Kidney (tissue), 14 donors: ENCODE results near the gene SELENOI. TPM values are rescaled to one million over a fixed set of nuclear protein-coding genes. Genes with fewer than 3 reads are reported as not detected.
"Not testable (repeated sequence)": the region's sequence is repeated elsewhere in the genome, so short reads cannot be mapped to it uniquely, and the experiment has no call there.

Experiments used
- DNase-seq, 5 donors: peaks; one replicate each; pipeline ENCODE4 v3.0.0-alpha.2; 2013 to 2020
- FAIRE-seq: peaks from 2 replicates; lab custom pipeline; 2012; peaks lifted over from hg19 to GRCh38; lab: Jason Lieb, UNC
- H3K27ac ChIP-seq, 2 donors: one replicate each; pipeline ENCODE4 v1.7.0; 2013; ENCODE audit warnings: low read depth in 2 of 2, low read length in 2 of 2, inconsistent platforms in 1 of 2
- H3K27me3 ChIP-seq: one replicate; pipeline ENCODE4 v1.7.1; 2013; ENCODE audit warnings: low read length, inconsistent platforms; ENCODE audit not compliant: control insufficient read depth, insufficient read depth
- H3K36me3 ChIP-seq, 3 donors: one replicate each; pipeline versions ENCODE4 v1.7.0 to v1.7.1; 2013; ENCODE audit warnings: low read length in 3 of 3, control low read depth in 1 of 3, inconsistent platforms in 1 of 3; ENCODE audit not compliant: insufficient read depth in 3 of 3, control insufficient read depth in 2 of 3
- H3K4me1 ChIP-seq, 3 donors: one replicate each; pipeline versions ENCODE4 v1.7.0 to v1.7.1; 2013; ENCODE audit warnings: low read length in 3 of 3, inconsistent platforms in 1 of 3, low read depth in 1 of 3; ENCODE audit not compliant: control insufficient read depth in 2 of 3, insufficient read depth in 2 of 3
- H3K4me3 ChIP-seq, 3 donors: one replicate each; pipeline versions ENCODE4 v1.7.0 to v1.8.1; 2013; ENCODE audit warnings: low read length in 3 of 3, control low read depth in 1 of 3, inconsistent platforms in 1 of 3
- H3K9ac ChIP-seq, 3 donors: one replicate each; pipeline versions ENCODE4 v1.7.0 to v1.7.1; 2013; ENCODE audit warnings: low read length in 3 of 3, control low read depth in 1 of 3, inconsistent platforms in 1 of 3
- H3K9me3 ChIP-seq, 3 donors: one replicate each; pipeline versions ENCODE4 v1.7.0 to v1.7.1; 2013; ENCODE audit warnings: low read length in 3 of 3, control low read depth in 1 of 3, inconsistent platforms in 1 of 3; ENCODE audit not compliant: control insufficient read depth in 2 of 3, insufficient read depth in 1 of 3
- CTCF ChIP-seq: IDR thresholded peaks from 3 replicates; pipeline ENCODE4 v1.5.1; 2012; ENCODE audit warnings: mild to moderate bottlenecking, moderate library complexity, borderline replicate concordance; ENCODE audit not compliant: insufficient read depth; ENCODE audit errors: extremely low read depth
- intact Hi-C: fragments of 100-400 bp; cut with DNase I; formaldehyde crosslinking; loops from one replicate; pipeline ENCODE4 v1.11.1; 2022
- polyA plus RNA-seq: library from polyadenylated mRNA; stranded (reverse); fragments of 350-450 nt; fragmentation: Illumina TruSeq; extraction: RNeasy Lipid Tissue Mini Kit (QIAGEN cat#74804); gene quantifications from one replicate; pipeline ENCODE4 v1.2.3, GENCODE V29; 2014; ENCODE audit warnings: low read depth, low replicate concordance; ENCODE audit not compliant: insufficient read depth
- total RNA-seq: library from RNA; stranded (reverse); fragmentation: NEBNext Ultra II Directional; extraction: Animal tissue kit (Norgen Biotek cat#: 25700); gene quantifications from one replicate; pipeline ENCODE4 v1.2.1, GENCODE V29; 2021
- donor health status: control.
- donor health status: control.
- donor health status: control.
- donor health status: control.
- donor health status: control.
- donor health status: DM: yes; HTN: yes; CAD: no.
- donor health status: Normal renal cell carcinoma (clear cell type).

Gene SELENOI
- total and polyA plus RNA-seq, 2 donors from 2014 or later, result 5.3 to 23.7 TPM

- intact Hi-C loops, result no loop called here
- no peaks in the 10 kb centered on the region for H3K27me3 ChIP-seq
- DNase-seq (no peak), FAIRE-seq (no peak)
- peaks cover 0 to 7% (median 0%) of the 10 kb centered on the region in 3 donors for H3K4me1 ChIP-seq
- peaks cover 0 to 4% (median 4%) of the 10 kb centered on the region in 3 donors for H3K36me3 ChIP-seq
- H3K27ac ChIP-seq, result no peak overlapping the region
- H3K4me3 ChIP-seq, result no peak overlapping the region
- no peak for TF ChIP-seq CTCF
- H3K9me3 ChIP-seq, result no peaks in the 10 kb centered on the region
- H3K9ac ChIP-seq, result no peak overlapping the region
Observed at GRCh38 chr2:26363958-26364357, 18.0 kb downstream of the SELENOI start.

- no peak overlapping the region for H3K9ac ChIP-seq
- FAIRE-seq (no peak), DNase-seq (no peak)
- H3K27me3 ChIP-seq, result no peaks in the 10 kb centered on the region
- H3K4me3 ChIP-seq, result no peak overlapping the region
- peaks cover 0 to 4% (median 4%) of the 10 kb centered on the region in 3 donors for H3K36me3 ChIP-seq
- intact Hi-C loops, result no loop called here
- H3K4me1 ChIP-seq, result peaks cover 0 to 5% (median 0%) of the 10 kb centered on the region in 3 donors
- H3K9me3 ChIP-seq, result no peaks in the 10 kb centered on the region
- no peak overlapping the region for H3K27ac ChIP-seq
- no peak for TF ChIP-seq CTCF
Observed at GRCh38 chr2:26364669-26365068, 18.7 kb downstream of the SELENOI start.

GRCh38 chr2:26366957-26367356, 21.0 kb downstream of the SELENOI start:
- TF ChIP-seq CTCF, result no peak
- Histone ChIP-seq H3K4me3 (no peak overlapping the region), H3K9ac (no peak overlapping the region), H3K27me3 (no peaks in the 10 kb centered on the region), H3K9me3 (no peaks in the 10 kb centered on the region), H3K27ac (no peak overlapping the region), H3K4me1 (no peaks in the 10 kb centered on the region), H3K36me3 (peaks cover 0 to 4% (median 4%) of the 10 kb centered on the region in 3 donors)
- no peak for DNase-seq
- FAIRE-seq, result no peak
- intact Hi-C loops, result no loop called here

GRCh38 chr2:26369664-26370063, 23.7 kb downstream of the SELENOI start:
- FAIRE-seq, H3K4me3 ChIP-seq, intact Hi-C loops, H3K36me3 ChIP-seq, H3K27me3 ChIP-seq, H3K9ac ChIP-seq, H3K27ac ChIP-seq, DNase-seq, H3K4me1 ChIP-seq, H3K9me3 ChIP-seq: not testable (repeated sequence)

GRCh38 chr2:26370909-26371308, 25.0 kb downstream of the SELENOI start:
- H3K27ac ChIP-seq, H3K27me3 ChIP-seq, FAIRE-seq, H3K4me3 ChIP-seq, intact Hi-C loops, H3K9ac ChIP-seq, H3K4me1 ChIP-seq, H3K9me3 ChIP-seq, DNase-seq: not testable (repeated sequence)
- peaks cover 4 to 10% (median 6%) of the 10 kb centered on the region in 3 donors for H3K36me3 ChIP-seq
